Smooth muscle cell (in vitro differentiated cells): Measurements from ENCODE around the gene NDUFA13. TPM values are rescaled to one million over a fixed set of nuclear protein-coding genes. Genes with fewer than 3 reads are reported as not detected.

Source experiments
- DNase-seq: peaks from one replicate; lab custom pipeline; 2025; ENCODE audit not compliant: unreplicated experiment; lab: John Stamatoyannopoulos, UW
- H2AFZ ChIP-seq: fragments of 200-600 bp; sonication (generic); 2 replicates; pipeline ENCODE4 v1.6.0; 2016; ENCODE audit warnings: antibody characterized with exemption, low read depth, mild to moderate bottlenecking
- H3F3A ChIP-seq: fragments of 200-600 bp; sonication (generic); 2 replicates; pipeline ENCODE4 v1.6.0; 2017; ENCODE audit warnings: antibody characterized with exemption, low read depth
- H3K27ac ChIP-seq: fragments of 200-600 bp; sonication (generic); 2 replicates; pipeline ENCODE4 v1.5.1; 2016; ENCODE audit warnings: low read depth, mild to moderate bottlenecking
- H3K27me3 ChIP-seq: fragments of 200-600 bp; sonication (generic); 2 replicates; pipeline ENCODE4 v1.6.1; 2016; ENCODE audit warnings: low read depth, mild to moderate bottlenecking
- H3K36me3 ChIP-seq: fragments of 200-600 bp; sonication (generic); 2 replicates; pipeline ENCODE4 v1.5.1; 2016; ENCODE audit warnings: low read depth
- H3K4me1 ChIP-seq: fragments of 200-600 bp; sonication (generic); 2 replicates; pipeline ENCODE4 v1.5.1; 2016; ENCODE audit warnings: low read depth
- H3K4me2 ChIP-seq: fragments of 200-600 bp; sonication (generic); 2 replicates; pipeline ENCODE4 v1.6.0; 2016; ENCODE audit warnings: mild to moderate bottlenecking
- H3K4me3 ChIP-seq: fragments of 200-600 bp; sonication (generic); 2 replicates; pipeline ENCODE4 v1.5.1; 2016; ENCODE audit warnings: mild to moderate bottlenecking
- H3K79me2 ChIP-seq: fragments of 200-600 bp; sonication (generic); 2 replicates; pipeline ENCODE4 v1.6.0; 2016; ENCODE audit warnings: low read depth, mild to moderate bottlenecking
- H3K9ac ChIP-seq: fragments of 200-600 bp; sonication (generic); 2 replicates; pipeline ENCODE4 v1.6.0; 2016; ENCODE audit warnings: low read depth
- H3K9me3 ChIP-seq: fragments of 200-600 bp; sonication (generic); replicated peaks from 2 replicates; pipeline ENCODE4 v1.5.1; 2016; ENCODE audit warnings: low read depth
- H4K20me1 ChIP-seq: fragments of 200-600 bp; sonication (generic); 2 replicates; pipeline ENCODE4 v1.6.0; 2016; ENCODE audit warnings: low read depth
- CTCF ChIP-seq: fragments of 200-600 bp; sonication (generic); IDR thresholded peaks from 2 replicates; pipeline ENCODE4 v1.5.1; 2017; ENCODE audit warnings: borderline replicate concordance, mild to moderate bottlenecking, antibody characterized with exemption; ENCODE audit not compliant: insufficient read depth, poor library complexity, severe bottlenecking
- WGBS: methylation state at CpG from one replicate; pipeline ENCODE4 v1.1.7; 2016; ENCODE audit warnings: low lambda C conversion rate; 5-methylcytosine and 5-hydroxymethylcytosine counted together
- polyA plus RNA-seq: library from polyadenylated mRNA; unstranded; fragments of >200 nt; fragmentation: Nextera tagmentation; extraction: Ambion mirVana; gene quantifications from 2 replicates; pipeline ENCODE4 v1.2.1, GENCODE V29; 2016
- total RNA-seq: library from RNA; depleted of rRNA; stranded (reverse); fragments of >200 nt; gene quantifications from 2 replicates; pipeline ENCODE4 v1.2.3, GENCODE V29; 2014

Gene NDUFA13
- total and polyA plus RNA-seq, 2 experiments from 2014 or later, result 42.3 to 559 TPM

GRCh38 chr19:19562665-19563347 is 46.8 kb downstream of the NDUFA13 start:
- WGBS, result 93% methylated on average over 17 of the region's 17 CpGs
- no peaks in the 10 kb centered on the region for H4K20me1 ChIP-seq
- no peak for TF ChIP-seq CTCF
- no peaks in the 10 kb centered on the region for H3K4me1 ChIP-seq
- no peaks in the 10 kb centered on the region for H3K9me3 ChIP-seq
- no peak overlapping the region for H2AFZ ChIP-seq
- DNase-seq, result no peak
- no peak overlapping the region for H3K4me2 ChIP-seq
- no peaks in the 10 kb centered on the region for H3F3A ChIP-seq
- H3K27me3 ChIP-seq, result no peaks in the 10 kb centered on the region
- no peak overlapping the region for H3K4me3 ChIP-seq
- H3K36me3 ChIP-seq, result no peaks in the 10 kb centered on the region
- H3K79me2 ChIP-seq, result no peaks in the 10 kb centered on the region
- no peak overlapping the region for H3K9ac ChIP-seq
- no peak overlapping the region for H3K27ac ChIP-seq

GRCh38 chr19:19563348-19563848 is 47.4 kb downstream of the NDUFA13 start:
- H3F3A ChIP-seq, result no peaks in the 10 kb centered on the region
- no peaks in the 10 kb centered on the region for H4K20me1 ChIP-seq
- H2AFZ ChIP-seq, result no peak overlapping the region
- WGBS, result 96% methylated on average over 11 of the region's 17 CpGs
- no peaks in the 10 kb centered on the region for H3K79me2 ChIP-seq
- no peaks in the 10 kb centered on the region for H3K9me3 ChIP-seq
- no peak overlapping the region for H3K4me3 ChIP-seq
- no peaks in the 10 kb centered on the region for H3K4me1 ChIP-seq
- no peak overlapping the region for H3K27ac ChIP-seq
- no peaks in the 10 kb centered on the region for H3K36me3 ChIP-seq
- H3K4me2 ChIP-seq, result no peak overlapping the region
- no peaks in the 10 kb centered on the region for H3K27me3 ChIP-seq
- no peak for DNase-seq
- no peak for TF ChIP-seq CTCF
- no peak overlapping the region for H3K9ac ChIP-seq

- 86% methylated on average over 7 of the region's 7 CpGs for WGBS
- no peak for DNase-seq
- H3K36me3 ChIP-seq, result no peaks in the 10 kb centered on the region
- H4K20me1 ChIP-seq, result no peaks in the 10 kb centered on the region
- no peak overlapping the region for H3K9ac ChIP-seq
- H3K4me2 ChIP-seq, result no peak overlapping the region
- no peak overlapping the region for H2AFZ ChIP-seq
- no peak for TF ChIP-seq CTCF
- H3K79me2 ChIP-seq, result no peaks in the 10 kb centered on the region
- no peaks in the 10 kb centered on the region for H3F3A ChIP-seq
- H3K4me1 ChIP-seq, result no peaks in the 10 kb centered on the region
- H3K9me3 ChIP-seq, result no peaks in the 10 kb centered on the region
- no peak overlapping the region for H3K4me3 ChIP-seq
- H3K27me3 ChIP-seq, result no peaks in the 10 kb centered on the region
- H3K27ac ChIP-seq, result no peak overlapping the region
Measured at GRCh38 chr19:19566306-19566705, 50.3 kb downstream of the NDUFA13 start.

- Histone ChIP-seq H3K27me3 (no peaks in the 10 kb centered on the region), H3F3A (no peaks in the 10 kb centered on the region), H3K9ac (no peak overlapping the region), H3K4me1 (no peaks in the 10 kb centered on the region), H4K20me1 (no peaks in the 10 kb centered on the region), H3K27ac (no peak overlapping the region), H3K4me3 (no peak overlapping the region), H3K79me2 (no peaks in the 10 kb centered on the region), H3K4me2 (no peak overlapping the region), H2AFZ (no peak overlapping the region), H3K36me3 (no peaks in the 10 kb centered on the region), H3K9me3 (no peaks in the 10 kb centered on the region)
- DNase-seq, result no peak
- TF ChIP-seq CTCF, result no peak
- 92% methylated on average over 3 of the region's 3 CpGs for WGBS
Measured at GRCh38 chr19:19567391-19567790, 51.4 kb downstream of the NDUFA13 start.
